ENCODE measurements around the gene ATE1.
"Not testable (repeated sequence)": the region's sequence is repeated elsewhere in the genome, so short reads cannot be mapped to it uniquely, and the experiment has no call there.

Gene ATE1

DNA sequence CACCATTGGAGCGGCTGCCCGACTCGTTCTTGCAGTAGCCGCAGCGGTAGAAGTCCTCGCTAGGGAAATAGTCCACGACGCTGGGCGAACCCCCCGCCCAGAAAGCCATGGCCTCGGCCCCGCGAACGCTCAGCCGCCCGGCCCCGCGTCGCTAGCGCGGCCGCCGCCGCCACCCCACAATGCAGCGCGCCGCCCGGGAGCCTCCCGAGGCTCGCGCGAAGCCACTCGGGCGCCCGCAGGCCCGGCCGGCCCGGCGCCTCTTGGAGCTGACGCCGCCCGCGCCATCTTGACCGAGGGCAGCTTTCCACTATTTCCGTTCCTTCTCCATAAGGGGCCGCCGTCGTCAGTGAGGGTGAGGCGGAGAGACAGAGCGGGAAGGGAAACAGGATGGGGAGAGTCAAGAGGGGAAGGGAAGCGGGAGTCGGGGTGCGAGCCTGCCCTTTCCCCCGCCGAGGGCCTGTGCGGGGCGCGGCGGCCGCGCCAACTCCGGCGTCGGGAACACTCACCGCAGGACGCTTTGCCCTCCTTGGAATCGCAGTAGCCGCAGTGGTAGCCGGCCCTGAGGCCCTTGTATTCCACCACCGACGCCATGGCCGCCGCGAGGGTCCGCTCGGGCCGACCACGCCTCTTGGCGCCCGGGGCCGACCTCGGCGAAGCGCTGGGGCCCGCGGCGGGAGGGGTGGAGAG, at the start of gene ATE1:
Gene ATE1, minus strand, starts transcription at position 191 of the 687 bp plus-strand sequence. Its CDS starts 82 bp downstream, at position 109.
- in situ Hi-C loops (cut with HindIII; ENCODE audit: low sequenced_read_pairs) = no loop called here

GRCh38 chr10:121976607-121977006, 48.8 kb upstream of the ATE1 start:
- in situ Hi-C loops (cut with HindIII; ENCODE audit: low sequenced_read_pairs) = no loop called here

DNA sequence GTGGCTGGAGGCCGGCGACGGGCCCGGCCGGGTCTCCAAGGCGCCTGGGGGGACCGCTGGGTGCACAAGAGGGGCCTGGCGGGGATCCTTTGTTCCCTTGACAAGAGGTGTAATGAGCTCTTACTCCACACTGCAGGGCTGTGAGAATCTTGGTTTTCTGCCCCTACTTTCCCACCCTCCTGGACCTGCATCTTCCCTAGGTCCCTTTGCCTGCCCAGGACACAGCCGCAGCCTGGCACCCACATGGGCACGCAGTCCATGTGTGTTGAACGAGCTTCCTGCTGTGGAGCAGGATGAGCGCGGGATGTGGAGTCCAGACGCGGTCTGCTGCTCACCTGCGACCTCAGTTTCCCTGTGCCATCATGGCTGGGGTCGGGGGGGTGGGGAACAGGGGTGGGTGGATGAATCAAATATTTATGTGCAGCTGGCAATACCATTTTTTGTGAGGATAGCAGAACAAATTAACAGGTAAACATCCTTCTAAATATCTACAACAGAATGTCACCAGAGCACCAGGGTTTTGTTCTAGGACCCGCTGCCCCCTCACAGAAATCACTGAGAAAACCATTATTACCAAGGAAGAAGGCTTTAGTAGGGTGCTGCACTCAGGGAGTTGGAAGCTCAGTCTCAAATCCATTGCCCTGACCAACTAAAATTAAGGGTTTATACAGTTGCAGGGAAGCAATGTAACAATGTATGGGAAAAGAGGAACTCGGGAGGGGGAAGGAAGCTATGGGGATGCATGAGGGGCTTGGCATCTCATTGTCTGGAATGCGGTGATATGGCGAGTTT, 47.7 kb upstream of the ATE1 start:
- in situ Hi-C loops (cut with HindIII; ENCODE audit: low sequenced_read_pairs) = no loop called here

- in situ Hi-C loops (cut with HindIII; ENCODE audit: low sequenced_read_pairs) = no loop called here
Measured at GRCh38 chr10:121974535-121975294, 46.9 kb upstream of the ATE1 start, which contains the start of gene NSMCE4A. Gene NSMCE4A, minus strand, starts transcription at chr10:121975217. Its CDS starts 52 bp downstream, at chr10:121975165.

DNA sequence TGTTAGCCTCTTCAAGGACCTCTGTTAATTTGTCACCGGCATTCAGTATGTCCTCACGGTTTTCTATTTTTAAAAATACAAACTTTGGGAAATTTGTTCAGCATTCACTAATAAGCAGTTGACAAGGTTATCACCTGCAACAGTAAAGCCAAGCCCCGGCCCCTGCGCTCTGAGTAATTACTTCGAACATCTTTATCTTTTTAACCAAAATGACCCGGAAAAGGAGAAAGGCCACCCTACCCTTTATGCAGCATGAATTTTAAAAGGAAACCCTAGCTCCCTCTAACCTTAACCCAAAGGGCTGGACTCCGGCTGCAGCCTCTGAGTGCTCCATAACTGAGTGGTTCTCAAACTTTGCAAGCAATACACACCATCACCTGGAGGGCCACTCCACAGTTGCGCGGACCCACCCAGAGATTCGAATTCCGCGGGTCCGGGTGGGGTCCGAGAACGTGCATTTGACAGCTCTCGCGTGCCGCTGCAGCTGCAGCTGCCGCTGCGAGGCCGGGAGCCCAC, 46.2 kb upstream of the ATE1 start:
- in situ Hi-C loops (cut with HindIII; ENCODE audit: low sequenced_read_pairs) = no loop called here

GRCh38 chr10:121969086-121969485, 41.3 kb upstream of the ATE1 start:
- in situ Hi-C loops (cut with HindIII; ENCODE audit: low sequenced_read_pairs) = not testable (repeated sequence)

GRCh38 chr10:121965996-121966395, 38.2 kb upstream of the ATE1 start:
- in situ Hi-C loops (cut with HindIII; ENCODE audit: low sequenced_read_pairs) = no loop called here

- in situ Hi-C loops (cut with HindIII; ENCODE audit: low sequenced_read_pairs) = no loop called here
Measured at GRCh38 chr10:121961456-121961855, 33.6 kb upstream of the ATE1 start.

GRCh38 chr10:121959671-121960070, 31.8 kb upstream of the ATE1 start:
- in situ Hi-C loops (cut with HindIII; ENCODE audit: low sequenced_read_pairs) = no loop called here

- in situ Hi-C loops (cut with HindIII; ENCODE audit: low sequenced_read_pairs) = no loop called here
Measured at GRCh38 chr10:121956111-121957061, 28.6 kb upstream of the ATE1 start.

GRCh38 chr10:121952226-121952625, 24.4 kb upstream of the ATE1 start:
- in situ Hi-C loops (cut with HindIII; ENCODE audit: low sequenced_read_pairs) = no loop called here

GRCh38 chr10:121949451-121949850, 21.6 kb upstream of the ATE1 start:
- in situ Hi-C loops (cut with HindIII; ENCODE audit: low sequenced_read_pairs) = no loop called here

GRCh38 chr10:121949049-121949448, 21.2 kb upstream of the ATE1 start:
- in situ Hi-C loops (cut with HindIII; ENCODE audit: low sequenced_read_pairs) = no loop called here

DNA sequence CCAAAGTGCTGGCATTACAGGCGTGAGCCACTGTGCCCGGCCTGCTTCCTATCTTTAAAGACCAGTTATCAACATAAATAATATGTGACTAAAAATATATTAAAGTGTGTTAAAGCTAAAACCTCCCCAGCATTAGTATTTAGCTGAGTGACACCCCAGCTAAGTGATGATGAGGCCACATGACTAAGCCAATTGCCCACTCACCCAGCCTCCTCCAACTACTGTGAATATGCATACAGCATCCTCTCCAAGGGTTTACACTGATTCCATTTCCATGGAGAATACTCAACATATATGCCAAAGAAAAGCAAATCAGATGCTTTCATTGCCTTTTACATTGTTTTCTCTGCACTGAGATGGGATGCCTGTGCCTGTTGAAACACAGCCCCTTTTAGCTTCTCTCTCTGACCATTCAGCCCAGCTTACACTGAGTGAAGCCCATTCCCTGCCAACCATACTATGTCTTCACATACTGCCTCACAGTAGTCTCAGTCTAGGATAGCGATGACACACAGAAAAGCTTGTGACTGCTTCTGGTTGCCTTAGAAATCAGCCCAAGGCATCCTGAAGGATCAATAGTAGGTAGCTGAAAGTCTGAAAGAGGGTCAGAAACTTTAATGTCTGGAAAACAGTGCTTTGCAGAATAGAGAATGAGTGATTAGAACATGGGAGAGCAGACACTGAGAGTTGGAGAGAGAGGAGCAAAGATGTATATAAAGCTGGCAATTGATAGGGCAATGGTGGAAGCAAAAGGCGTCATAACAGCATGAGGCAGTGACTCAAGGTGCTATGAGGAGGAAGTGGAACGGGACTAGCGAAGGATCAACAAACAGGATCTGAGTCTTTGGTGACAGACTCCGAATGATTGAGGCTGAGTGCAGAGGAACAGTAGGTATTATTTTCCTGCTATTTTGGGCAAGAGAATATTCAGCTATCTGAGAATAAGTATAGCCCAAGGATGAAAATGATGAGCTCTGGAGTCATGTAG, 19.8 kb upstream of the ATE1 start:
- in situ Hi-C loops (cut with HindIII; ENCODE audit: low sequenced_read_pairs) = no loop called here

GRCh38 chr10:121942749-121943416, 15.1 kb upstream of the ATE1 start:
- in situ Hi-C loops (cut with HindIII; ENCODE audit: low sequenced_read_pairs) = no loop called here

- in situ Hi-C loops (cut with HindIII; ENCODE audit: low sequenced_read_pairs) = no loop called here
Measured at GRCh38 chr10:121941532-121941931, 13.7 kb upstream of the ATE1 start.

DNA sequence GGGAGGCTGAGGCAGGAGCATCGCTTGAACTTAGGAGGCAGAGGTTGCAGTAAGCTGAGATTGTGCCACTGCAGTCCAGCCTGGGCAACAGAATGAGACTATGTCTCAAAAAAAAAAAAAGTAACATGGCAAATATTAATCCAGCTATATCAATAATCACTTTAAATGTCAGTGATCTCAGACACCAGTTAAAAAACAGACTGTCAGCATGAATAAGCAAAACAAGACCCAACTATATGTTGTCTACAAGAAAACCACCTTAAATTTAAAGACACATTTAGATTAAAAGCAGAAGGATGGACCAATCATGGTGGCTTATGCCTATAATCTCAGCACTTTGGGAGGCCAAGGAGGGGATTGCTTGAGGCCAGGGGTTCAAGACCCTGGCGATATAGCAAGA, 8.5 kb upstream of the ATE1 start:
- in situ Hi-C loops (cut with HindIII; ENCODE audit: low sequenced_read_pairs) = no loop called here

GRCh38 chr10:121935702-121936101, 7.9 kb upstream of the ATE1 start:
- in situ Hi-C loops (cut with HindIII; ENCODE audit: low sequenced_read_pairs) = no loop called here
